Uterus (tissue), 2 donors: ENCODE results near the gene CPN1.

Source experiments
- POLR2A ChIP-seq, 2 donors: fragments of 450-650 bp; IDR thresholded peaks; one replicate each; pipeline ENCODE4 v1.6.1; 2016; ENCODE audit warnings: antibody characterized with exemption in 2 of 2, mild to moderate bottlenecking in 1 of 2, moderate library complexity in 1 of 2
- TF ChIP-seq, protein P1 (sequence below), 4 experiments: fragments of 200-600 bp in 2 of 4; fragments of 450-650 bp in 2 of 4; sonication (generic) in 2 of 4; IDR thresholded peaks; one replicate each; pipeline ENCODE4 v1.5.1; 2016 to 2019; ENCODE audit warnings: antibody characterized with exemption in 4 of 4, mild to moderate bottlenecking in 2 of 4, moderate library complexity in 1 of 4

DNA sequence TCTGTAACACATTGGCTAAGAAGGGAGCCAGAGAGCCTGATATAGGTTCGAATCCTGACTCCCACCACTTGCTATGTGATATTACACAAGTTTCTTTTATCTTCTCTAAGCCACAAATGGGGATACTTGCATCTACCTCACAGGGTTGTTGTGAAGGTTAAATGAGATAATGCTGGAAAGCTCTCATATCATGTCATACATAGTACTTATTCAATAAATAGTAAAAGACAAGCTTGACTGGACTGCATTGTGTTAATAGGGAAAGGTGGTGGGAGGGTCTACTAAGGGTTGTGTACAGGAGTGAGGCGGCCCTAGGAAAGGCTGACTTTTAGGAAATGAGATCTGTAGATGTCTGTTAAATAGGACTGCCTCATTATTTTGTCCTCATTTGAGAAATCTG is 36.1 kb downstream of the CPN1 start:
- TF ChIP-seq POLR2A (IDR thresholded peaks at IDR 0.05): no peak
- TF ChIP-seq, protein P1, sequence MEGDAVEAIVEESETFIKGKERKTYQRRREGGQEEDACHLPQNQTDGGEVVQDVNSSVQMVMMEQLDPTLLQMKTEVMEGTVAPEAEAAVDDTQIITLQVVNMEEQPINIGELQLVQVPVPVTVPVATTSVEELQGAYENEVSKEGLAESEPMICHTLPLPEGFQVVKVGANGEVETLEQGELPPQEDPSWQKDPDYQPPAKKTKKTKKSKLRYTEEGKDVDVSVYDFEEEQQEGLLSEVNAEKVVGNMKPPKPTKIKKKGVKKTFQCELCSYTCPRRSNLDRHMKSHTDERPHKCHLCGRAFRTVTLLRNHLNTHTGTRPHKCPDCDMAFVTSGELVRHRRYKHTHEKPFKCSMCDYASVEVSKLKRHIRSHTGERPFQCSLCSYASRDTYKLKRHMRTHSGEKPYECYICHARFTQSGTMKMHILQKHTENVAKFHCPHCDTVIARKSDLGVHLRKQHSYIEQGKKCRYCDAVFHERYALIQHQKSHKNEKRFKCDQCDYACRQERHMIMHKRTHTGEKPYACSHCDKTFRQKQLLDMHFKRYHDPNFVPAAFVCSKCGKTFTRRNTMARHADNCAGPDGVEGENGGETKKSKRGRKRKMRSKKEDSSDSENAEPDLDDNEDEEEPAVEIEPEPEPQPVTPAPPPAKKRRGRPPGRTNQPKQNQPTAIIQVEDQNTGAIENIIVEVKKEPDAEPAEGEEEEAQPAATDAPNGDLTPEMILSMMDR (IDR thresholded peaks at IDR 0.05): no peak
